HCT116 (cell line): Measurements from ENCODE around the gene WNT2. TPM values are rescaled to one million over a fixed set of nuclear protein-coding genes. Genes with fewer than 3 reads are reported as not detected.
"Not testable (repeated sequence)": the region's sequence is repeated elsewhere in the genome, so short reads cannot be mapped to it uniquely, and the experiment has no call there.

Experiments used
- ATAC-seq: fragments of 200-7000 bp; cut with Tn5 transposase; 2 replicates; pipeline ENCODE4 v1.9.1; 2020; ENCODE audit warnings: mild to moderate bottlenecking, moderate library complexity
- BruUV-seq: library from RNA; stranded (reverse); fragments of 400-500 nt; replicated peaks from 2 replicates; lab custom pipeline; 2021; lab: Mats Ljungman, UMichigan
- CTCF ChIA-PET: fragments of 300-600 bp; sonication (Branson Sonifier 250); formaldehyde crosslinking; loops from one replicate; lab custom pipeline; 2021; ENCODE audit warnings: antibody characterized with exemption; lab: Charles Lee
- POLR2A ChIA-PET: fragments of 300-600, 350-600 bp; sonication (Branson Sonifier 250); formaldehyde crosslinking; loops from one replicate; lab custom pipeline; 2021; ENCODE audit warnings: antibody characterized with exemption; lab: Charles Lee
- RAD21 ChIA-PET, 2 experiments: fragments of 300-600 bp; sonication (Branson Sonifier 250); formaldehyde crosslinking; loops; one replicate each; lab custom pipeline; 2023; ENCODE audit warnings: low total read pairs in 2 of 2; ENCODE audit not compliant: uncharacterized antibody in 2 of 2, unreplicated experiment in 2 of 2, low non-redundant PET in 1 of 2; lab: Charles Lee
- DNase-seq: peaks from one replicate; pipeline ENCODE4 v3.0.0-alpha.2; 2010; ENCODE audit warnings: low read depth, low spot score
- H2AFZ ChIP-seq: fragments of 200-600 bp; shearing (Covaris generic), sonication (generic); 2 replicates; pipeline ENCODE4 v1.6.1; 2017; ENCODE audit warnings: low read depth, mixed run types, mixed read lengths, antibody characterized with exemption, low read length; ENCODE audit not compliant: poor library complexity, severe bottlenecking
- H3K27ac ChIP-seq: 2 replicates; pipeline ENCODE4 v1.5.1; 2012; ENCODE audit warnings: low read depth, low read length
- H3K27me3 ChIP-seq: fragments of 200-600 bp; sonication (generic); 2 replicates; pipeline ENCODE4 v1.6.1; 2016; ENCODE audit warnings: mixed run types, low read length, mixed read lengths; ENCODE audit not compliant: insufficient read depth
- H3K36me3 ChIP-seq, 2 experiments: fragments of 200-500 bp in 1 of 2; fragments of 200-600 bp in 1 of 2; sonication (Bioruptor generic) in 1 of 2; sonication (generic) in 1 of 2; 2 replicates each; pipeline versions ENCODE4 v1.5.1 to v1.6.1; 2014 to 2016; ENCODE audit warnings: low read length in 2 of 2, inconsistent platforms in 1 of 2, mixed read lengths in 1 of 2, mixed run types in 1 of 2; ENCODE audit not compliant: insufficient read depth in 2 of 2, control insufficient read depth in 1 of 2
- H3K4me1 ChIP-seq, 2 experiments: fragments of 200-600 bp in 1 of 2; sonication (generic) in 1 of 2; 2 replicates each; pipeline versions ENCODE4 v1.5.1 to v1.6.1; 2012 to 2017; ENCODE audit warnings: low read length in 2 of 2, inconsistent platforms in 1 of 2, mild to moderate bottlenecking in 1 of 2, mixed read lengths in 1 of 2, mixed run types in 1 of 2, moderate library complexity in 1 of 2; ENCODE audit not compliant: insufficient read depth in 2 of 2, control insufficient read depth in 1 of 2
- H3K4me2 ChIP-seq: fragments of 200-600 bp; sonication (generic); 2 replicates; pipeline ENCODE4 v1.6.1; 2017; ENCODE audit warnings: mixed run types, low read length, mixed read lengths
- H3K4me3 ChIP-seq, 2 experiments: fragments of 200-600 bp in 1 of 2; sonication (generic) in 1 of 2; replicated peaks in 1 of 2; 2 replicates each; pipeline ENCODE4 v1.5.1; 2011 to 2016; ENCODE audit warnings: low read length in 2 of 2, control low read depth in 1 of 2, low read depth in 1 of 2, mild to moderate bottlenecking in 1 of 2, mixed read lengths in 1 of 2, mixed run types in 1 of 2
- H3K79me2 ChIP-seq: fragments of 200-600 bp; sonication (generic); 2 replicates; pipeline ENCODE4 v1.6.1; 2017; ENCODE audit warnings: mild to moderate bottlenecking, mixed run types, low read length, moderate library complexity, mixed read lengths; ENCODE audit not compliant: insufficient read depth
- H3K9ac ChIP-seq: fragments of 200-600 bp; sonication (generic); 2 replicates; pipeline ENCODE4 v1.6.1; 2016; ENCODE audit warnings: low read length, mixed read lengths
- H3K9me2 ChIP-seq: fragments of 200-600 bp; sonication (generic), shearing (Covaris generic); 2 replicates; pipeline ENCODE4 v1.6.1; 2017; ENCODE audit warnings: mixed run types, mild to moderate bottlenecking, moderate library complexity; ENCODE audit not compliant: insufficient read depth
- H3K9me3 ChIP-seq, 2 experiments: fragments of 200-500 bp in 1 of 2; fragments of 200-600 bp in 1 of 2; sonication (Bioruptor generic) in 1 of 2; sonication (generic) in 1 of 2; 2 replicates each; pipeline ENCODE4 v1.6.1; 2014 to 2017; ENCODE audit warnings: low read length in 2 of 2, mixed read lengths in 2 of 2, inconsistent platforms in 1 of 2, low read depth in 1 of 2, mild to moderate bottlenecking in 1 of 2, mixed run types in 1 of 2, moderate library complexity in 1 of 2; ENCODE audit not compliant: control insufficient read depth in 1 of 2, insufficient read depth in 1 of 2
- H4K20me1 ChIP-seq: fragments of 200-600 bp; sonication (generic), shearing (Covaris generic); 2 replicates; pipeline ENCODE4 v1.6.1; 2017; ENCODE audit warnings: mixed run types, mild to moderate bottlenecking, moderate library complexity; ENCODE audit not compliant: insufficient read depth
- ATF3 ChIP-seq: IDR thresholded peaks from 2 replicates; pipeline ENCODE4 v1.6.1; 2012
- CBX3 ChIP-seq: IDR thresholded peaks from 2 replicates; pipeline ENCODE4 v1.6.1; 2012; ENCODE audit warnings: low read depth
- EZH2 ChIP-seq: fragments of 200-600 bp; sonication (generic); IDR thresholded peaks from 2 replicates; pipeline ENCODE4 v1.6.1; 2017; ENCODE audit warnings: antibody characterized with exemption, mixed run types
- FOSL1 ChIP-seq: IDR thresholded peaks from 2 replicates; pipeline ENCODE4 v1.6.1; 2012; ENCODE audit warnings: low read depth
- JUND ChIP-seq: IDR thresholded peaks from 2 replicates; pipeline ENCODE4 v1.6.1; 2012
- POLR2A ChIP-seq: IDR thresholded peaks from 2 replicates; pipeline ENCODE4 v1.7.0; 2011; ENCODE audit warnings: borderline replicate concordance; ENCODE audit not compliant: insufficient read depth, insufficient read length; ENCODE audit errors: extremely low read depth
- SP1 ChIP-seq: IDR thresholded peaks from 2 replicates; pipeline ENCODE4 v1.6.1; 2012; ENCODE audit warnings: low read depth
- TCF7L2 ChIP-seq: IDR thresholded peaks from 2 replicates; pipeline ENCODE4 v1.7.0; 2011; ENCODE audit warnings: borderline replicate concordance, inconsistent platforms; ENCODE audit not compliant: insufficient read depth, insufficient read length; ENCODE audit errors: extremely low read depth
- ZBTB33 ChIP-seq: IDR thresholded peaks from 2 replicates; pipeline ENCODE4 v1.6.1; 2011; ENCODE audit warnings: mild to moderate bottlenecking, low read length, moderate library complexity; ENCODE audit not compliant: insufficient replicate concordance; ENCODE audit errors: extremely low read depth
- ZNF274 ChIP-seq: fragments of 200-500 bp; sonication (Bioruptor generic); IDR thresholded peaks from 2 replicates; pipeline ENCODE4 v1.6.1; 2014; ENCODE audit warnings: mild to moderate bottlenecking, low read depth, low read length, inconsistent platforms
- intact Hi-C: fragments of 100-400 bp; cut with micrococcal nuclease; formaldehyde crosslinking; loops from 2 replicates; pipeline ENCODE4 v1.10.0; 2022
- total RNA-seq: library from RNA; stranded (reverse); gene quantifications from one replicate; pipeline ENCODE4 v1.2.1, GENCODE V29; 2021; ENCODE audit not compliant: unreplicated experiment
- TF ChIP-seq, protein P1 (sequence below), 3 experiments: fragments of 200-600 bp in 1 of 3; sonication (generic) in 1 of 3; IDR thresholded peaks in 2 of 3; conservative IDR thresholded peaks in 1 of 3; 2 replicates each; pipeline ENCODE4 v1.5.1; 2012 to 2017; ENCODE audit warnings: low read depth in 2 of 3, low read length in 2 of 3, antibody characterized with exemption in 1 of 3, borderline replicate concordance in 1 of 3, control low read depth in 1 of 3, mild to moderate bottlenecking in 1 of 3, mixed read lengths in 1 of 3, mixed run types in 1 of 3, moderate library complexity in 1 of 3; ENCODE audit not compliant: insufficient read depth in 1 of 3

WNT2 gene
- total RNA-seq, 1 experiment from 2014 or later = 0.12 TPM

- ATAC-seq (no peak), DNase-seq (no peak)
- Histone ChIP-seq H3K36me3 (no peaks in the 10 kb centered on the region), H3K4me3 (no peak overlapping the region), H2AFZ (no peak overlapping the region), H4K20me1 (no peaks in the 10 kb centered on the region), H3K4me2 (no peak overlapping the region)
- TF ChIP-seq ZNF274 (no peak), EZH2 (no peak), TCF7L2 (no peak), CBX3 (no peak), JUND (no peak), SP1 (no peak), ZBTB33 (no peak), ATF3 (no peak), FOSL1 (no peak), POLR2A (no peak)
- TF ChIP-seq, protein P1, sequence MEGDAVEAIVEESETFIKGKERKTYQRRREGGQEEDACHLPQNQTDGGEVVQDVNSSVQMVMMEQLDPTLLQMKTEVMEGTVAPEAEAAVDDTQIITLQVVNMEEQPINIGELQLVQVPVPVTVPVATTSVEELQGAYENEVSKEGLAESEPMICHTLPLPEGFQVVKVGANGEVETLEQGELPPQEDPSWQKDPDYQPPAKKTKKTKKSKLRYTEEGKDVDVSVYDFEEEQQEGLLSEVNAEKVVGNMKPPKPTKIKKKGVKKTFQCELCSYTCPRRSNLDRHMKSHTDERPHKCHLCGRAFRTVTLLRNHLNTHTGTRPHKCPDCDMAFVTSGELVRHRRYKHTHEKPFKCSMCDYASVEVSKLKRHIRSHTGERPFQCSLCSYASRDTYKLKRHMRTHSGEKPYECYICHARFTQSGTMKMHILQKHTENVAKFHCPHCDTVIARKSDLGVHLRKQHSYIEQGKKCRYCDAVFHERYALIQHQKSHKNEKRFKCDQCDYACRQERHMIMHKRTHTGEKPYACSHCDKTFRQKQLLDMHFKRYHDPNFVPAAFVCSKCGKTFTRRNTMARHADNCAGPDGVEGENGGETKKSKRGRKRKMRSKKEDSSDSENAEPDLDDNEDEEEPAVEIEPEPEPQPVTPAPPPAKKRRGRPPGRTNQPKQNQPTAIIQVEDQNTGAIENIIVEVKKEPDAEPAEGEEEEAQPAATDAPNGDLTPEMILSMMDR (IDR thresholded peaks at IDR 0.05 in 2 of 3, conservative IDR thresholded peaks at IDR 0.05 in 1 of 3; ENCODE audit: borderline replicate concordance in 1 of 3, insufficient read depth in 1 of 3, low read depth in 2 of 3, low read length in 2 of 3) = no peak
- TF ChIP-seq, all 23 proteins: peak for 0
- no peaks in the 10 kb centered on the region for H3K4me1 ChIP-seq
- no peak overlapping the region for H3K9ac ChIP-seq
- ChIA-PET RAD21 (no interaction called here), POLR2A (no interaction called here), CTCF (no interaction called here)
- no peaks in the 10 kb centered on the region for H3K79me2 ChIP-seq
- no peaks in the 10 kb centered on the region for H3K9me3 ChIP-seq
- H3K9me2 ChIP-seq = no peaks in the 10 kb centered on the region
- no peaks in the 10 kb centered on the region for H3K27me3 ChIP-seq
- no peak overlapping the region for H3K27ac ChIP-seq
- intact Hi-C loops = no loop called here
- no TSS peak for BruUV-seq
Measured at GRCh38 chr7:117302396-117302795, 20.5 kb downstream of the WNT2 start.

DNA sequence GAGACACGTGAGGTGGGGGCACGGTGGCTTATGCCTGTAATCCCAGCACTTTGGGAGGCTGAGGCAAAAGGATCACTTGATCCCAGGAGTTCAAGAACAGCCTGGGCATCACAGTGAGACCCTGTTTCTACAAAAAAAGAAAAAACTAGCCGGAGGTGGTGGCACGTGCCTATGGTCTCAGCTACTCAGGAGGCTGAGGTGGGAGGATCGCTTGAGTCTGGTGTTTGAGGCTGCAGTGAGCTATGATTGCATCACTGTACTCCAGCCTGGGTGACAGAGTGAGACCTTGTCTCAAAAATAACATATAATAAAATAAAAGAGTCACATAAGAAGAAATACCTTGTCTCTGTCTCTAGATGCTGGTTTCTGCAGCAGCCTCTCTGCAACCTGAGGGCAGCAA, 22.4 kb downstream of the WNT2 start:
- H2AFZ ChIP-seq, CTCF ChIA-PET, H3K4me2 ChIP-seq, H3K79me2 ChIP-seq, POLR2A ChIA-PET, H3K27ac ChIP-seq, intact Hi-C loops, H3K9ac ChIP-seq, H3K4me1 ChIP-seq, H3K9me3 ChIP-seq, H3K36me3 ChIP-seq, DNase-seq, RAD21 ChIA-PET, H3K27me3 ChIP-seq, ATAC-seq, H4K20me1 ChIP-seq, H3K4me3 ChIP-seq, H3K9me2 ChIP-seq, BruUV-seq: not testable (repeated sequence)
